H9 (cell line): ENCODE data around the gene WRAP73. TPM values are rescaled to one million over a fixed set of nuclear protein-coding genes. Genes with fewer than 3 reads are reported as not detected.

Experiments used
- DNase-seq: peaks from one replicate; pipeline ENCODE4 v3.0.0-alpha.2; 2017
- H2AFZ ChIP-seq: one replicate; pipeline ENCODE4 v1.6.1; 2013; ENCODE audit warnings: mild to moderate bottlenecking, low read length, control low read depth, moderate library complexity
- H2AK5ac ChIP-seq: 2 replicates; pipeline ENCODE4 v1.6.1; 2013; ENCODE audit warnings: low read length, control low read depth, mixed read lengths; ENCODE audit not compliant: insufficient read length
- H2BK120ac ChIP-seq: one replicate; pipeline ENCODE4 v1.6.1; 2013; ENCODE audit warnings: low read depth, mild to moderate bottlenecking, low read length, control low read depth, inconsistent platforms; ENCODE audit not compliant: poor library complexity, severe bottlenecking
- H2BK12ac ChIP-seq: 2 replicates; pipeline ENCODE4 v1.6.1; 2013; ENCODE audit warnings: low read length, control low read depth, mixed read lengths, low read depth; ENCODE audit not compliant: insufficient read length
- H2BK15ac ChIP-seq: 2 replicates; pipeline ENCODE4 v1.6.1; 2013; ENCODE audit warnings: low read depth, low read length, control low read depth
- H2BK20ac ChIP-seq: one replicate; pipeline ENCODE4 v1.6.1; 2013; ENCODE audit warnings: low read depth, mild to moderate bottlenecking, low read length, control low read depth, inconsistent platforms; ENCODE audit not compliant: poor library complexity, severe bottlenecking
- H2BK5ac ChIP-seq: 2 replicates; pipeline ENCODE4 v1.6.1; 2013; ENCODE audit warnings: low read length, control low read depth, mixed read lengths; ENCODE audit not compliant: insufficient read length
- H3K14ac ChIP-seq: 2 replicates; pipeline ENCODE4 v1.6.1; 2013; ENCODE audit warnings: low read length, control low read depth; ENCODE audit not compliant: insufficient read depth
- H3K18ac ChIP-seq: 2 replicates; pipeline ENCODE4 v1.6.1; 2013; ENCODE audit warnings: low read depth, mild to moderate bottlenecking, mixed read lengths, low read length, control low read depth; ENCODE audit not compliant: insufficient read length
- H3K23ac ChIP-seq: 2 replicates; pipeline ENCODE4 v1.6.1; 2013; ENCODE audit warnings: low read length, control low read depth, mixed read lengths, low read depth; ENCODE audit not compliant: insufficient read length
- H3K23me2 ChIP-seq: 2 replicates; pipeline ENCODE4 v1.6.1; 2013; ENCODE audit warnings: low read depth, mild to moderate bottlenecking, mixed read lengths, low read length, control low read depth; ENCODE audit not compliant: insufficient read length, poor library complexity, severe bottlenecking
- H3K27ac ChIP-seq: 2 replicates; pipeline ENCODE4 v1.5.1; 2013; ENCODE audit warnings: low read length, control low read depth, mixed read lengths, low read depth; ENCODE audit not compliant: insufficient read length
- H3K27me3 ChIP-seq: 2 replicates; pipeline ENCODE4 v1.6.1; 2013; ENCODE audit warnings: low read length, control low read depth, inconsistent platforms; ENCODE audit not compliant: insufficient read depth
- H3K4ac ChIP-seq: 2 replicates; pipeline ENCODE4 v1.6.1; 2013; ENCODE audit warnings: low read depth, mild to moderate bottlenecking, control low read depth, inconsistent platforms, low read length, moderate library complexity
- H3K4me1 ChIP-seq: 2 replicates; pipeline ENCODE4 v1.6.1; 2013; ENCODE audit warnings: low read length, control low read depth, inconsistent platforms; ENCODE audit not compliant: insufficient read depth
- H3K4me2 ChIP-seq: 2 replicates; pipeline ENCODE4 v1.6.1; 2013; ENCODE audit warnings: low read length, control low read depth, mixed read lengths; ENCODE audit not compliant: insufficient read length, insufficient read depth
- H3K56ac ChIP-seq: 2 replicates; pipeline ENCODE4 v1.6.1; 2013; ENCODE audit warnings: low read depth, mild to moderate bottlenecking, mixed read lengths, low read length, control low read depth; ENCODE audit not compliant: insufficient read length
- H3K79me1 ChIP-seq: 2 replicates; pipeline ENCODE4 v1.6.1; 2013; ENCODE audit warnings: low read depth, mild to moderate bottlenecking, moderate library complexity, low read length, control low read depth, inconsistent platforms; ENCODE audit not compliant: insufficient read depth, poor library complexity, severe bottlenecking
- H3K79me2 ChIP-seq: 2 replicates; pipeline ENCODE4 v1.6.1; 2013; ENCODE audit warnings: low read length, control low read depth, inconsistent platforms; ENCODE audit not compliant: insufficient read depth
- H3K9ac ChIP-seq: 2 replicates; pipeline ENCODE4 v1.6.1; 2013; ENCODE audit warnings: low read length, control low read depth, mixed read lengths; ENCODE audit not compliant: insufficient read length; ENCODE audit errors: extremely low read depth
- H3K9me3 ChIP-seq: one replicate; pipeline ENCODE4 v1.6.1; 2013; ENCODE audit warnings: low read depth, low read length, inconsistent platforms; ENCODE audit not compliant: control insufficient read depth
- H3T11ph ChIP-seq: one replicate; pipeline ENCODE4 v1.6.1; 2013; ENCODE audit warnings: mild to moderate bottlenecking, low read length, control low read depth, inconsistent platforms
- H4K20me1 ChIP-seq: one replicate; pipeline ENCODE4 v1.6.1; 2013; ENCODE audit not compliant: control insufficient read depth, insufficient read length, insufficient read depth
- H4K5ac ChIP-seq: 2 replicates; pipeline ENCODE4 v1.6.1; 2013; ENCODE audit warnings: low read depth, mild to moderate bottlenecking, mixed read lengths, low read length, control low read depth; ENCODE audit not compliant: insufficient read length
- H4K8ac ChIP-seq: replicated peaks from 2 replicates; pipeline ENCODE4 v1.6.1; 2013; ENCODE audit warnings: low read length, control low read depth, mixed read lengths, low read depth; ENCODE audit not compliant: insufficient read length
- H4K91ac ChIP-seq: 2 replicates; pipeline ENCODE4 v1.6.1; 2013; ENCODE audit warnings: low read depth, mild to moderate bottlenecking, moderate library complexity, mixed read lengths, low read length, control low read depth; ENCODE audit not compliant: insufficient read length
- H3K27ac Mint-ChIP-seq, 3 experiments: 2 replicates in 2 of 3; 3 replicates in 1 of 3; pipeline ENCODE4 v1.8.0; 2020 to 2021; ENCODE audit warnings: mixed read lengths in 3 of 3, mild to moderate bottlenecking in 1 of 3, moderate library complexity in 1 of 3
- H3K27me3 Mint-ChIP-seq: 2 replicates; pipeline ENCODE4 v1.8.0; 2021; ENCODE audit warnings: low read depth, mild to moderate bottlenecking, moderate library complexity, mixed read lengths
- H3K36me3 Mint-ChIP-seq, 3 experiments: 2 replicates in 2 of 3; 3 replicates in 1 of 3; pipeline ENCODE4 v1.8.0; 2020 to 2021; ENCODE audit warnings: low read depth in 3 of 3, mixed read lengths in 3 of 3; ENCODE audit not compliant: insufficient read depth in 1 of 3
- H3K4me1 Mint-ChIP-seq, 2 experiments: 2 replicates each; pipeline ENCODE4 v1.8.0; 2020; ENCODE audit warnings: mixed read lengths in 2 of 2
- H3K4me3 Mint-ChIP-seq, 2 experiments: 2 replicates in 1 of 2; 3 replicates in 1 of 2; pipeline ENCODE4 v1.8.0; 2020 to 2021; ENCODE audit warnings: mild to moderate bottlenecking in 2 of 2, mixed read lengths in 2 of 2, moderate library complexity in 1 of 2
- H3K9me3 Mint-ChIP-seq, 2 experiments: 2 replicates in 1 of 2; 3 replicates in 1 of 2; pipeline ENCODE4 v1.8.0; 2020; ENCODE audit warnings: mild to moderate bottlenecking in 2 of 2, mixed read lengths in 2 of 2, moderate library complexity in 1 of 2
- CTCF ChIP-seq: fragments of 200-600 bp; sonication (generic); conservative IDR thresholded peaks from 3 replicates; pipeline ENCODE4 v1.8.0; 2021; ENCODE audit warnings: antibody characterized with exemption, mild to moderate bottlenecking
- WGBS: extraction: QIAGEN DNeasy Blood & Tissue Kit; methylation state at CpG from one replicate; pipeline ENCODE4 v1.1.7; 2013; ENCODE audit warnings: missing lambda C conversion rate, low lambda C conversion rate, mixed read lengths; ENCODE audit not compliant: insufficient read length; ENCODE audit errors: extremely low coverage; 5-methylcytosine and 5-hydroxymethylcytosine counted together
- total RNA-seq: library from RNA; stranded (reverse); gene quantifications from 2 replicates; pipeline ENCODE4 v1.2.1, GENCODE V29; 2021

The WRAP73 gene
- total RNA-seq, 1 experiment from 2014 or later = 28.4 TPM

DNA sequence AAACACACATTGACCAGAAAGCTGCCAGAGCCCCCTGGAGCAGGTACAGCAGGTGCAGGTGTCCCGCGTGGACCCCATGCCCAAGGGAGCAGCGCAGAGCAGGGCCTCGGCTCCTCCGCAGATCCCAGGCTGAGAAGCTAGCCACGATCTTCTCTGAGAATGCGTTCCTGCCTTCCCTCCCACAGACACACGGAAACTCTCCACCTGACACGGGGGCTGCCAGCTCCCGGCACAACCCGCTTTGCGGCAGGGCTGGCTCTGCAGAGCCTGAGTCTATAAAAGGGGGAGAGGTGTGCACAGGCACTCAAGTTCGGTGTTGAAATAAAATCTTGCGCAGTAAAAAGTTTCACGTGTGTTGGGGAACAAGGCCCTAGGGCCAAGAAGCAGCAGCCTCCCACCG lies 48.2 kb downstream of the WRAP73 start:
- Histone ChIP-seq H3K18ac (no peak overlapping the region), H4K20me1 (no peaks in the 10 kb centered on the region), H3K4ac (no peak overlapping the region), H2BK12ac (no peak overlapping the region), H3K23ac (no peak overlapping the region), H3K27ac (no peak overlapping the region), H2AK5ac (no peak overlapping the region), H3K79me2 (no peaks in the 10 kb centered on the region), H3K9me3 (no peaks in the 10 kb centered on the region), H3K9ac (no peak overlapping the region), H3K27me3 (no peaks in the 10 kb centered on the region), H2BK5ac (no peak overlapping the region), H3K4me1 (peaks cover 3% of the 10 kb centered on the region; the same call in 1 of the 2 replicates), H2BK15ac (no peak overlapping the region), H2BK20ac (no peak overlapping the region), H3K23me2 (no peaks in the 10 kb centered on the region), H2AFZ (no peak overlapping the region), H4K91ac (no peak overlapping the region), H3T11ph (no peak overlapping the region), H3K79me1 (no peaks in the 10 kb centered on the region), H4K8ac (no peak overlapping the region), H2BK120ac (no peak overlapping the region), H4K5ac (no peak overlapping the region), H3K56ac (no peak overlapping the region), H3K4me2 (no peak overlapping the region), H3K14ac (no peak overlapping the region)
- no peaks in the 10 kb centered on the region for H3K9me3 Mint-ChIP-seq
- TF ChIP-seq CTCF = no peak
- no CpG with 5 or more reads among the region's 16 CpGs for WGBS
- no peak for DNase-seq
- H3K27me3 Mint-ChIP-seq = no peaks in the 10 kb centered on the region
- no peaks in the 10 kb centered on the region; a peak in 1 of 7 replicates for H3K36me3 Mint-ChIP-seq
- H3K4me1 Mint-ChIP-seq = peaks cover 13 to 18% of the 10 kb centered on the region in 2 experiments
- H3K27ac Mint-ChIP-seq = peak overlapping the region in 1 of 3 experiments; percentile 55; a peak in 2 of 7 replicates
- no peak overlapping the region for H3K4me3 Mint-ChIP-seq
